GM12878 (cell line): Measurements from ENCODE around the gene WDR74. TPM values are rescaled to one million over a fixed set of nuclear protein-coding genes. Genes with fewer than 3 reads are reported as not detected.

Experiments
- BCL11A ChIP-seq: IDR thresholded peaks from 2 replicates; pipeline ENCODE4 v1.6.1; 2011; ENCODE audit warnings: low read depth, low read length
- BCLAF1 ChIP-seq: fragments of 450-650 bp; IDR thresholded peaks from 2 replicates; pipeline ENCODE4 v1.6.1; 2017; ENCODE audit warnings: antibody characterized with exemption, mild to moderate bottlenecking, moderate library complexity
- KLF5 ChIP-seq: fragments of 450-650 bp; IDR thresholded peaks from 2 replicates; pipeline ENCODE4 v1.6.1; 2014; ENCODE audit warnings: mild to moderate bottlenecking; ENCODE audit not compliant: partially characterized antibody
- NFIC ChIP-seq: IDR thresholded peaks from 2 replicates; pipeline ENCODE4 v1.6.1; 2012; ENCODE audit warnings: low read depth, mild to moderate bottlenecking, inconsistent platforms, low read length, moderate library complexity
- RCOR1 ChIP-seq: conservative IDR thresholded peaks from 2 replicates; pipeline ENCODE4 v1.6.1; 2012; ENCODE audit warnings: low read depth, low read length, improper control_type of control experiment
- RELA ChIP-seq: fragments of 450-650 bp; IDR thresholded peaks from 2 replicates; pipeline ENCODE4 v1.8.0; 2014; ENCODE audit warnings: borderline replicate concordance; ENCODE audit not compliant: partially characterized antibody
- REST ChIP-seq: IDR thresholded peaks from 2 replicates; pipeline ENCODE4 v1.6.1; 2012; ENCODE audit warnings: mild to moderate bottlenecking, low read depth, low read length
- TAF1 ChIP-seq: IDR thresholded peaks from 2 replicates; pipeline ENCODE4 v1.6.1; 2011; ENCODE audit warnings: mild to moderate bottlenecking, low read depth, low read length, borderline replicate concordance
- TARDBP ChIP-seq: IDR thresholded peaks from 2 replicates; pipeline ENCODE4 v1.6.1; 2016; ENCODE audit warnings: borderline replicate concordance
- ZBTB33 ChIP-seq: fragments of 450-650 bp; IDR thresholded peaks from 2 replicates; pipeline ENCODE4 v1.6.1; 2017; ENCODE audit warnings: mild to moderate bottlenecking
- ZNF217 ChIP-seq: fragments of 450-650 bp; IDR thresholded peaks from 2 replicates; pipeline ENCODE4 v1.6.1; 2017; ENCODE audit warnings: antibody characterized with exemption, mild to moderate bottlenecking
- polyA plus RNA-seq, 11 experiments: library from polyadenylated mRNA; depleted of rRNA in 4 of 11; unstranded in 6 of 11; stranded (reverse) in 5 of 11; fragments of >200 nt; fragmentation: Nextera tagmentation in 4 of 11; fragmentation: Illumina TruSeq in 1 of 11; extraction: Ambion mirVana in 4 of 11; extraction: Trizol in 1 of 11; gene quantifications; 1 replicate in 1 of 11; 2 replicates in 10 of 11; pipeline versions ENCODE4 v1.2.1 to v1.2.3, GENCODE V29; 2011 to 2016; ENCODE audit warnings: inconsistent platforms in 2 of 11, missing spikeins in 2 of 11, low read depth in 1 of 11
- total RNA-seq, 4 experiments: library from RNA; depleted of rRNA in 3 of 4; stranded (reverse); fragments of >200 nt in 3 of 4; fragmentation: Illumina TruSeq in 1 of 4; extraction: Trizol in 1 of 4; gene quantifications; 2 replicates each; pipeline versions ENCODE4 v1.2.1 to v1.2.3, GENCODE V29; 2013 to 2021

Gene WDR74
- total and polyA plus RNA-seq, 10 of the 15 experiments (the other 5 are each of a cell fraction or from before 2014, with no cell fraction given), result 18.2 to 103 (median 60.7) TPM

GRCh38 chr11:62811659-62812058 is 27.7 kb downstream of the WDR74 start (continued):
- TF ChIP-seq REST (no peak), BCL11A (no peak), TAF1 (no peak), RCOR1 (no peak), ZNF217 (no peak), KLF5 (no peak), BCLAF1 (no peak), ZBTB33 (no peak), RELA (no peak), TARDBP (no peak), NFIC (no peak)
